GM12872 (cell line): ENCODE data around the gene KLHL6.

ENCODE experiments used
- CTCF ChIP-seq: IDR thresholded peaks from 3 replicates; pipeline ENCODE4 v1.5.1; 2011; ENCODE audit warnings: low read depth, mild to moderate bottlenecking, low read length, moderate library complexity; ENCODE audit not compliant: insufficient read depth

The KLHL6 gene

GRCh38 chr3:183539811-183540210 is 15.7 kb downstream of the KLHL6 start:
- TF ChIP-seq CTCF, result no peak

GRCh38 chr3:183538486-183538885 is 17.0 kb downstream of the KLHL6 start:
- TF ChIP-seq CTCF, result no peak

- no peak for TF ChIP-seq CTCF
Measured at GRCh38 chr3:183537295-183537730, 18.2 kb downstream of the KLHL6 start.

- no peak for TF ChIP-seq CTCF
Measured at GRCh38 chr3:183536238-183536880, 19.1 kb downstream of the KLHL6 start.

GRCh38 chr3:183534249-183534648 is 21.3 kb downstream of the KLHL6 start:
- no peak for TF ChIP-seq CTCF

GRCh38 chr3:183533412-183534132 is 21.9 kb downstream of the KLHL6 start:
- no peak for TF ChIP-seq CTCF

GRCh38 chr3:183532620-183533411 is 22.7 kb downstream of the KLHL6 start:
- TF ChIP-seq CTCF, result no peak
